ENCODE measurements around the gene OPN1LW.
A peak's percentile ranks its signal among the peaks of the same experiment; 100 is the strongest.
"Not testable (repeated sequence)": the region's sequence is repeated elsewhere in the genome, so short reads cannot be mapped to it uniquely, and the experiment has no call there.

Gene OPN1LW

DNA sequence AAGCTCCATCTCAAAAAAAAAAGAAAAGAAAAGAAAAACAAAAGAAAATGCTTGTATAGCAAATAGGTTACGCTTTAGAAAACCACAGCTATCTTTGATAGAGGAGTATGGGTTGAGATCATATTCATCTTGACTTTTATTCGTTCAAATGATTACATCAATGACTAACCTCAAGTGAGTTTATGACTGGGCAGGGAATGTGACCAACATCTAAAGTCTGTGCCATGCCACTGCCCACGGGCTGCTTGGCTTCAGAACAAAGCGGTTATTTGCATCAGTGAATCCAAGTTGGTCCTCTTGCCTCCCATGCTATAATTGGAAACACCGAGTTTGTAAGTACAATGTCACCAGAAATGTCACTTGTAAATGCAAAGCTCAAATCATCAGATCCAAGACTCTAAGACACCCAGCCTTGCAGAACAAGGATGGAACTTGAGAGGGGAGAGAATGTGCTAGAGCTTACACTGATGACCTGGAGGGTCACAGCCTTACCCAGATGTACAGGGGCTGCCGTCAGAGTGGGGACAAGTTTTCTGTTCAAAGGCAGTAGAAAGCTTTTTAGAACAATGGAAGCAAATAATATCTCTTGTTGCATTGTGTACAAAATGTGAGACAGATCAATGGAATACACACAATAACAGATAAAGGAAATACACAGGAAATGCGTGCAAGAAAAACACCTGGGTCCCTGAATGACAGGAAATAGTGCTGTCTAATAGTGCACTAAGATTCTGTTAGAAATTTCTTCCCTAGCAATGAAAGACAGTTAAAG is 8.4 kb upstream of the OPN1LW start:
- TF ChIP-seq, protein P1, sequence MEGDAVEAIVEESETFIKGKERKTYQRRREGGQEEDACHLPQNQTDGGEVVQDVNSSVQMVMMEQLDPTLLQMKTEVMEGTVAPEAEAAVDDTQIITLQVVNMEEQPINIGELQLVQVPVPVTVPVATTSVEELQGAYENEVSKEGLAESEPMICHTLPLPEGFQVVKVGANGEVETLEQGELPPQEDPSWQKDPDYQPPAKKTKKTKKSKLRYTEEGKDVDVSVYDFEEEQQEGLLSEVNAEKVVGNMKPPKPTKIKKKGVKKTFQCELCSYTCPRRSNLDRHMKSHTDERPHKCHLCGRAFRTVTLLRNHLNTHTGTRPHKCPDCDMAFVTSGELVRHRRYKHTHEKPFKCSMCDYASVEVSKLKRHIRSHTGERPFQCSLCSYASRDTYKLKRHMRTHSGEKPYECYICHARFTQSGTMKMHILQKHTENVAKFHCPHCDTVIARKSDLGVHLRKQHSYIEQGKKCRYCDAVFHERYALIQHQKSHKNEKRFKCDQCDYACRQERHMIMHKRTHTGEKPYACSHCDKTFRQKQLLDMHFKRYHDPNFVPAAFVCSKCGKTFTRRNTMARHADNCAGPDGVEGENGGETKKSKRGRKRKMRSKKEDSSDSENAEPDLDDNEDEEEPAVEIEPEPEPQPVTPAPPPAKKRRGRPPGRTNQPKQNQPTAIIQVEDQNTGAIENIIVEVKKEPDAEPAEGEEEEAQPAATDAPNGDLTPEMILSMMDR (IDR thresholded peaks at IDR 0.05; ENCODE audit: extremely low read depth, missing control alignments): no peak
- DNase-seq (ENCODE audit: low spot score): no peak

DNA sequence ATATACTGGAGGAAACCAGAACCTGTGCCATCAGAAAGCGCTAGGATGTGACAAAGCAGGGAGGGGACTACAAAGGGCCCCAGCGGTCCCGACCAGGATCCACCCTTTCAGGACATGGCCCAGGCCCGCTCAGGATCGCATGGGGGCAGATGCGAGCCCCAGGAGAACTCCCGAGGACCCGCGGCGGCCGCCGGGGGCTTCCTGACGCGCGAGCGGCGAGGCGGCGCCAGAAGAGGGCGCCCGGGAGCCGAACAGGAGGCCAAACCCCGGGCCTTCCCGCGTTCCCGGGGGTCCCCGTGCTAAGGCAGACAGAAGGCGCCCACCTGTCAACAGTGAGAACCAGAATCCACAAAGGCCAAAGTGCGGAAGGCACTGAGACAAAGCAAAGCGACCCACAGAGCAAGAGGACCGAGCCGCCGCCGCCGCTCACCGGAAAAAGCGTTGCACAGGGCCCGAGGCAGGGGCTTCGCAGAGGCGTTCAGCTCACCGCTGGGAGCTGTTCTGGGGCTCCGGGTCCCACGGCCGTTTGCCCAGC is 7.3 kb upstream of the OPN1LW start:
- DNase-seq (ENCODE audit: low spot score): peak; percentile 74
- TF ChIP-seq, protein P1 (IDR thresholded peaks at IDR 0.05; ENCODE audit: extremely low read depth, missing control alignments): peak; percentile 68

DNA sequence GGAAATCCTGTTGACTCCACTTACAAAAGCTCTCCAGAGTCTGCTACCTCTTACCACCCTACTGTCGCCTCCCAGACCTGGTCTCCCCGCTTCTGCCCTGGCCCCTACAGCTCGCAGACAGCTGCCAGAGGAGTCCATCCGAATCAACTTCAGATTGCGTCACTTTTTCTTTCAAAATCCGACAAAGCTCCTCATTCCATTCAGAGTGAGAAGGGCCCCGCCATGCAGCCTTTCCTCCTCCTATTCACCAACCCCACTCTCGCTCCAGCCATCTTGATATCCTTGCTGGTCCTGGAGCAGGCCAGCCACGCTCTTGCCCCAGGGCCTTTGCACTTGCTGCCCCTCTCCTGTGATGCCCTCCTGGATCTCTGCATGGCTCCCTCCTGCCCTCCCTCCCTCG is 5.2 kb upstream of the OPN1LW start:
- no peak for DNase-seq (ENCODE audit: low spot score)
- TF ChIP-seq, protein P1 (IDR thresholded peaks at IDR 0.05; ENCODE audit: extremely low read depth, missing control alignments): no peak

DNA sequence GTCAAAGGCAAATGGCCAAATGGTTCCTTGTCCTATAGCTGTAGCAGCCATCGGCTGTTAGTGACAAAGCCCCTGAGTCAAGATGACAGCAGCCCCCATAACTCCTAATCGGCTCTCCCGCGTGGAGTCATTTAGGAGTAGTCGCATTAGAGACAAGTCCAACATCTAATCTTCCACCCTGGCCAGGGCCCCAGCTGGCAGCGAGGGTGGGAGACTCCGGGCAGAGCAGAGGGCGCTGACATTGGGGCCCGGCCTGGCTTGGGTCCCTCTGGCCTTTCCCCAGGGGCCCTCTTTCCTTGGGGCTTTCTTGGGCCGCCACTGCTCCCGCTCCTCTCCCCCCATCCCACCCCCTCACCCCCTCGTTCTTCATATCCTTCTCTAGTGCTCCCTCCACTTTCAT is 3.8 kb upstream of the OPN1LW start:
- TF ChIP-seq, protein P1 (IDR thresholded peaks at IDR 0.05; ENCODE audit: extremely low read depth, missing control alignments): no peak
- DNase-seq (ENCODE audit: low spot score): no peak

DNA sequence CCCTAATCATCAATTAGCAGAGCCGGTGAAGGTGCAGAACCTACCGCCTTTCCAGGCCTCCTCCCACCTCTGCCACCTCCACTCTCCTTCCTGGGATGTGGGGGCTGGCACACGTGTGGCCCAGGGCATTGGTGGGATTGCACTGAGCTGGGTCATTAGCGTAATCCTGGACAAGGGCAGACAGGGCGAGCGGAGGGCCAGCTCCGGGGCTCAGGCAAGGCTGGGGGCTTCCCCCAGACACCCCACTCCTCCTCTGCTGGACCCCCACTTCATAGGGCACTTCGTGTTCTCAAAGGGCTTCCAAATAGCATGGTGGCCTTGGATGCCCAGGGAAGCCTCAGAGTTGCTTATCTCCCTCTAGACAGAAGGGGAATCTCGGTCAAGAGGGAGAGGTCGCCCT is 3.3 kb upstream of the OPN1LW start:
- DNase-seq (ENCODE audit: low spot score): no peak
- TF ChIP-seq, protein P1 (IDR thresholded peaks at IDR 0.05; ENCODE audit: extremely low read depth, missing control alignments): no peak

DNA sequence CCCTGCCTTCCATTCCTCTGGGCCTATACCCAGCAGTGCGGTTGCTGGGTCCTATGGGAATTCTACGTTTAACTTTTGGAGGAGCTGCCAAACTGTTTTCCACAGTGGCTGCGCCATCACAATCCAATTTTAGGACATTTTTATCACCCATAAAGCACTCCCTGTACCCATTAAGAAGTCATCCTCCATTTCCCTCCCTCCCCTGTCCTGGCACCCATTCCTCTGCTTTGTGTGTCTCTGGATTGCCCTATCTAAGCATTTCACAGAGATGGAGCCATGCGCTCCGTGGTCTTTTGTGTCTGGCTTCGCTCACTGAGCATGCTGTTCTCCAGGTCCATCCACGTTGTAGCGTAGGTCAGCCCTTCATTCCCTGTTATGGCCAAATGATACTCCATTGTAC is 1.7 kb upstream of the OPN1LW start:
- no peak for DNase-seq (ENCODE audit: low spot score)
- TF ChIP-seq, protein P1 (IDR thresholded peaks at IDR 0.05; ENCODE audit: extremely low read depth, missing control alignments): no peak

DNA sequence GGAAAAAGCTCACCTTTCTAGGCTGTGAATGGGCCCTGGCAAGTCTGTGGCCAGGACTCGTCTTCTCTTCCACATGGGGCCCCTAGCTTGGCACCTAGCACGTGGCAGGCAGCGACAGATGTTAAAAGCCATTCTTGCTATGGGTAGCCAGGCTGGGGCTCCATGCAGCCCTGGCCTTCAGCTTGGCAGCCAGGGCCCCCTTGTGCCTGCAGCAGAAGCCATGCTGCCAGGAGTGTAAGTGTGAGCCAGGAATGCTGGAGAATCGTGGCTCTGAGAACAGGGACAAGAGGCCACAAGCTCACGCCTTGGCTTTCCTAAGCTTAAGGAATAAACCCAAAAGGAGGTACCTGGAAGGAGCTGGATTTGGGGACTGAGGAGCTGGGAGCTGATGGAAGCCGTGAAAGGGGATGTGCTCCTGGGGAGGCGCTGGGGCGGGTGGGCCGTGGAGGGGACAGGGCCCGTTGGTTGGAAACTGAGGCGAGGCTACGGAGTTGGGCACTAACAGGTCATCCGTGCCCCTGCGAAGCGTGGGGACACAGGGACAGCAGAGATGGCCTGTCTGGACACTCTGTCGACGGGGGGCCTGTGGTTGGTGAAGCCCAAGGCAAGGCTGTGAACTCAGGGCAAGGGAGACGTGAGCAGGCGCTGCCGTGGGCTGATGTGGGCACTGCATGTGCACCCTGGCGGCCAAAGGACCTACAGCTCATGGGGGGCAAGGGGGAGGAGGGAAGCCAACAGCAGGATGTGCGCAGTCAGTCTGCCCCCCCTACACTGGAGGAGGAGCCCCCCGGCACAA is 895 bp upstream of the OPN1LW start:
- DNase-seq (ENCODE audit: low spot score): no peak
- TF ChIP-seq, protein P1 (IDR thresholded peaks at IDR 0.05; ENCODE audit: extremely low read depth, missing control alignments): no peak

DNA sequence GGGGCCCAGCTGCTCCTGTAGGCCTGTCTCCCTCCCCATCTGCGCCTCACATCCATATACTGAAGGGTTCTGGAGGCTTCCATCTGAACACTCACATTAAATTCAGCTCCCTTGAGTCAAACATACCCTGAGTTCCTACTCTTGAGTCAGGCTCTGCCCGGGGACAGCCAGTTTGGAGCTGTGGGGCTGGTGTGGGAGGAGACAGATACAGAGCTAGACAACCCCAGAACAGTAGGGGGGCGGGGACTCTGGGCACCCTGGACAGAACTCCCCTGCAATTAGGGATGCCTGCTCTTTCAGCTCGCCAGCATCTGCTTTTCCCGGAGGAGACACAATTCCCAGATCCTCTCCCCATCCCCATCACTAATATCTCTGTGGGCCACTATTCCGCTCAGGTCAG is 7.0 kb downstream of the OPN1LW start:
- not testable (repeated sequence) for DNase-seq (ENCODE audit: low spot score)

DNA sequence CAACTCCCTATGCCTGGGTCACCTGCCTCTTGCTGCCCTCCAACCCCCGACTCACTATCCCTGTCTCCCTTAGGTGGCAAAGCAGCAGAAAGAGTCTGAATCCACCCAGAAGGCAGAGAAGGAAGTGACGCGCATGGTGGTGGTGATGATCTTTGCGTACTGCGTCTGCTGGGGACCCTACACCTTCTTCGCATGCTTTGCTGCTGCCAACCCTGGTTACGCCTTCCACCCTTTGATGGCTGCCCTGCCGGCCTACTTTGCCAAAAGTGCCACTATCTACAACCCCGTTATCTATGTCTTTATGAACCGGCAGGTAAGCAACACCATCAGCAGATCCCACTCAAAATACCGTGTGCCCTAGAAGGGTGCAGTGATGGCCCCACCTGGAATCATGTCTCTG is 12.2 kb downstream of the OPN1LW start:
- not testable (repeated sequence) for DNase-seq (ENCODE audit: low spot score)

DNA sequence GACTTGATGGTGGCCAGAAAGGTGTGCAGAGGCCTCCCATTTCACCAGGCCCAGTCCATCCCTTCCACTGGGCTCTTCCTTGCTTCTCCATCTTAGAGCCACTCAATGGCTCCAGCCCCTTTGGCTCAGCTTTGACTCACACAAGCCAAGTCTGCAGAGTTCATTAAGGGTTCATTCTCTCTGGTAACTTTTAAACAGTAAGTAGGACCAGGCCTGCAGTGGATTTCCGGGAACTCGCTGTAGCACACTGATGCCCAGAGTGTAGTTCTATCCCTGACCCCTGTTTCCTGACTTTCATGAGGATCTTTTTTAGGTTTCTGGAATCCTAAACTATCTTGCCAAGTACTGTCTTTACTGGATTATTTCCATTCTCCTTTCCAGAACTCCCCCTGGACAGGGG is 13.2 kb downstream of the OPN1LW start:
- DNase-seq (ENCODE audit: low spot score): not testable (repeated sequence)

DNA sequence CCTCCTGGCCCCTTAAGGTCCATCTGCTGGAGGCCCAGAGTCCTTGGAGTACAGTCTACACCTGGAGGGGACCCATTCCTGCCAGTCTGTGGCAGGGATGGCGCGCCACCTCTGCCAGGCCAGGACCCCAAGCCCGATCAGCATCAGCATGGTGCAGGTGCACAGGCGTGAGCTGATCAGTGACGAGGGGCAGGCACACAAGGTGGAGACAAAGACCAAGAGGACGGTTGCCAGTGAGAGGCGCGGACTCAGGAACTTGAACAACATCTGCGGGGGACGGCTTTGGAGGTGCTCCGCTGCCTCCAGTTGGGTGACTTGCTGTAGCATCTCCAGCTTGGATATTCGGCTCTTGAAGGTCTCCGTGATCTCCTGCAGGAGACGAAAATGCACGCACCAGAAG is 15.3 kb downstream of the OPN1LW start:
- not testable (repeated sequence) for DNase-seq (ENCODE audit: low spot score)
